ENCODE results near the gene KIT. TPM values are rescaled to one million over a fixed set of nuclear protein-coding genes. Genes with fewer than 3 reads are reported as not detected.

KIT gene
- total RNA-seq, 1 donor from 2014 or later, result 11.6 TPM

DNA sequence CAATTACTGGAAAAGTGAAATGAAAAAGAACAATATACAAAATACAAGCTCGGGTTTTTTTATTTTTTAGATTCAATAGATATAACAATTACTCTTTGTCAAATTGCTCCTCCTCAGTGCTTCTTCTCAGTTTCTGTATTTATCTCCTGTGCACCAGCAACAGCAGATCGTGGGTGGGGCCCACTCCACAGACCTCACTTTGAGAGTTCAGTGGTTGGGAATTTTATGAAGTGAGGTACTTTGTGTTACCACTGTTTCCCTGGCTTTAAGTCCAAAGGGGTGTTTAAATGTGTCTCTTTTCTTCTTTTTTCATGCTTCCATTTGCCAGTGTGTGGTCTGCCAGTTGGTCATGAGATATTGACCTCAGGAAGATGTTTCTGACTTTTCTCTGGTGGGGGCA lies 54.4 kb downstream of the KIT start:
- Mint-ChIP-seq H3K9me3 (ENCODE audit: unreplicated experiment) (no peaks in the 10 kb centered on the region), H3K27me3 (ENCODE audit: unreplicated experiment) (no peaks in the 10 kb centered on the region), H3K4me1 (ENCODE audit: unreplicated experiment) (no peaks in the 10 kb centered on the region), H3K4me3 (ENCODE audit: unreplicated experiment) (no peak overlapping the region), H3K36me3 (ENCODE audit: unreplicated experiment) (peaks cover 17% of the 10 kb centered on the region), H3K27ac (ENCODE audit: unreplicated experiment) (no peak overlapping the region)
- no peak for DNase-seq (ENCODE audit: extremely low spot score, unreplicated experiment)
- TF ChIP-seq CTCF (IDR thresholded peaks at IDR 0.05), result no peak

DNA sequence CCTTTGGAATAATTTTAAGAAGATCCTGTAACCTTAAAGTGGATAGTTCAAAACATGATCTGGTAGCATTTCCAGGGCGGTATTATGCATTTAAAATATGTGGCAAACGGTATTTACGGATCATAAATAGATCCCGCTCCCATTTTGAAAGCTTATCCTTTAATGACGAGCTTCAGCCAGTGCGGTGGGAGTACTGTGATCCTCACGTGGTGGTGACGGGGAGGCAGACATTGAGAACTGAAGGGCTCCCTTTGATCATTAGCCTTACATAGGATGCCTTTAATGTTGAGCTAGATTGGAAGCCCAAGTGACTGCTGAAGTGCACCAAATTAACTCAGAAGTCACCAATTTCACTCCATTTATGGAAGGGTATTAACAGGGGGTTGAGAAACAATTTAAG lies 56.9 kb downstream of the KIT start:
- no peak for DNase-seq (ENCODE audit: extremely low spot score, unreplicated experiment)
- no peak overlapping the region for H3K4me3 Mint-ChIP-seq (ENCODE audit: unreplicated experiment)
- peaks cover 6% of the 10 kb centered on the region for H3K36me3 Mint-ChIP-seq (ENCODE audit: unreplicated experiment)
- TF ChIP-seq CTCF (IDR thresholded peaks at IDR 0.05), result no peak
- no peaks in the 10 kb centered on the region for H3K9me3 Mint-ChIP-seq (ENCODE audit: unreplicated experiment)
- H3K27ac Mint-ChIP-seq (ENCODE audit: unreplicated experiment), result no peak overlapping the region
- H3K4me1 Mint-ChIP-seq (ENCODE audit: unreplicated experiment), result no peaks in the 10 kb centered on the region
- no peaks in the 10 kb centered on the region for H3K27me3 Mint-ChIP-seq (ENCODE audit: unreplicated experiment)

DNA sequence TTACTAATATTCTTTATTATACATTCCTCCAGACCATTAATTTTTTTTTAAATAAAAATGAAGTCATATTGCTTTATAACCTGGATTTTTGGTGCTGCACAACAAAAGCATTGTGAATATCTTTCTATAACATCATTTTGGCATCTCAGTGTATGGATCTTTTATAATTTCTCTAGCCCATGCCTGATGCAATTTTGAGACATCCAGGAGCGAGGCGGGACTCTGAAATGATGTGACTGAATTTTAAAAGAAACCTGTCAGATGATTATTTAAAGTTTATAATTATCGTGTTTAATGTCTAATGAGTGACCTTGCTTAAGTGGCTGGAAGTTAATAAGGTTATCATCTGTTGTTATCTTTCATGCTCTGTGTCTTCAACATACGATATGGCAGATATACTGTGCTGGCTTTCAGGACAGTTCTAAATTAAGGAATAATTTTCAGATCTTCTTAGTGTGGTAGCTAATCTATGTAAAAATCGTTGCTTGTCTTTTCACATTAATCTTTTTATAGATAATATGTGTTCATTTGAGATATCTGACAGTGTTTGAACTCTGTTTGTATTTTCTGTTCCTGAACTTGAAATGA lies 58.8 kb downstream of the KIT start:
- no peak overlapping the region for H3K4me3 Mint-ChIP-seq (ENCODE audit: unreplicated experiment)
- H3K27me3 Mint-ChIP-seq (ENCODE audit: unreplicated experiment), result no peaks in the 10 kb centered on the region
- H3K27ac Mint-ChIP-seq (ENCODE audit: unreplicated experiment), result no peak overlapping the region
- H3K4me1 Mint-ChIP-seq (ENCODE audit: unreplicated experiment), result no peaks in the 10 kb centered on the region
- no peak for TF ChIP-seq CTCF (IDR thresholded peaks at IDR 0.05)
- DNase-seq (ENCODE audit: extremely low spot score, unreplicated experiment), result no peak
- H3K36me3 Mint-ChIP-seq (ENCODE audit: unreplicated experiment), result peaks cover 2% of the 10 kb centered on the region
- no peaks in the 10 kb centered on the region for H3K9me3 Mint-ChIP-seq (ENCODE audit: unreplicated experiment)

- Mint-ChIP-seq H3K36me3 (ENCODE audit: unreplicated experiment) (peaks cover 2% of the 10 kb centered on the region), H3K4me3 (ENCODE audit: unreplicated experiment) (no peak overlapping the region), H3K9me3 (ENCODE audit: unreplicated experiment) (no peaks in the 10 kb centered on the region), H3K4me1 (ENCODE audit: unreplicated experiment) (no peaks in the 10 kb centered on the region), H3K27ac (ENCODE audit: unreplicated experiment) (no peak overlapping the region), H3K27me3 (ENCODE audit: unreplicated experiment) (no peaks in the 10 kb centered on the region)
- no peak for TF ChIP-seq CTCF (IDR thresholded peaks at IDR 0.05)
- DNase-seq (ENCODE audit: extremely low spot score, unreplicated experiment), result no peak
These were observed 59.9 kb downstream of the KIT start for GRCh38 chr4:54717694-54718093.

DNA sequence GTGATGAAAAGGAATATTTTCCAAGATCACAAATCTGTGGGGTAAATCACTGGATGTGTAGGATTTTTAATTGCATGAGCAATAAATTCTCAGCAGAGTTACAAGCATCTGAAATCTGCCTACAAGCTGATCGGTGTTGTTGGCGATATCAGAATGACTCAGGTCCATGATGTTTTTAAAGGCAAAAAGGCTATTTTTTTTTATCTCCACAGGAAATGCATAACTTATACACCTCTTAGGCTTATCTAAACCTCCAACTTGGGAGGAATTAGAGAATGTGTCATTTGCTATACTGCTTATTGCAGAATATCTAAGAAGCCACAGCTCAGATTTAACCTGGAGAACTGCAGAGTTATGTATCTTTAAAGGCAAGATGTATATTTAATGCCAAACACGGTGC lies 61.6 kb downstream of the KIT start:
- H3K27ac Mint-ChIP-seq (ENCODE audit: unreplicated experiment), result no peak overlapping the region
- H3K27me3 Mint-ChIP-seq (ENCODE audit: unreplicated experiment), result no peaks in the 10 kb centered on the region
- H3K9me3 Mint-ChIP-seq (ENCODE audit: unreplicated experiment), result no peaks in the 10 kb centered on the region
- H3K36me3 Mint-ChIP-seq (ENCODE audit: unreplicated experiment), result peaks cover 2% of the 10 kb centered on the region
- no peak overlapping the region for H3K4me3 Mint-ChIP-seq (ENCODE audit: unreplicated experiment)
- no peak for DNase-seq (ENCODE audit: extremely low spot score, unreplicated experiment)
- H3K4me1 Mint-ChIP-seq (ENCODE audit: unreplicated experiment), result no peaks in the 10 kb centered on the region
- TF ChIP-seq CTCF (IDR thresholded peaks at IDR 0.05), result no peak
